HTR-8/SVneo (cell line): ENCODE results near the gene NFKBIL1.
A peak's percentile ranks its signal among the peaks of the same experiment; 100 is the strongest.

Source experiments
- DNase-seq: peaks from one replicate; pipeline ENCODE4 v3.0.0; 2011; ENCODE audit warnings: low spot score, mixed read lengths; ENCODE audit not compliant: insufficient read length
- FAIRE-seq: peaks from 2 replicates; lab custom pipeline; 2011; peaks lifted over from hg19 to GRCh38; lab: Jason Lieb, UNC

NFKBIL1 gene

DNA sequence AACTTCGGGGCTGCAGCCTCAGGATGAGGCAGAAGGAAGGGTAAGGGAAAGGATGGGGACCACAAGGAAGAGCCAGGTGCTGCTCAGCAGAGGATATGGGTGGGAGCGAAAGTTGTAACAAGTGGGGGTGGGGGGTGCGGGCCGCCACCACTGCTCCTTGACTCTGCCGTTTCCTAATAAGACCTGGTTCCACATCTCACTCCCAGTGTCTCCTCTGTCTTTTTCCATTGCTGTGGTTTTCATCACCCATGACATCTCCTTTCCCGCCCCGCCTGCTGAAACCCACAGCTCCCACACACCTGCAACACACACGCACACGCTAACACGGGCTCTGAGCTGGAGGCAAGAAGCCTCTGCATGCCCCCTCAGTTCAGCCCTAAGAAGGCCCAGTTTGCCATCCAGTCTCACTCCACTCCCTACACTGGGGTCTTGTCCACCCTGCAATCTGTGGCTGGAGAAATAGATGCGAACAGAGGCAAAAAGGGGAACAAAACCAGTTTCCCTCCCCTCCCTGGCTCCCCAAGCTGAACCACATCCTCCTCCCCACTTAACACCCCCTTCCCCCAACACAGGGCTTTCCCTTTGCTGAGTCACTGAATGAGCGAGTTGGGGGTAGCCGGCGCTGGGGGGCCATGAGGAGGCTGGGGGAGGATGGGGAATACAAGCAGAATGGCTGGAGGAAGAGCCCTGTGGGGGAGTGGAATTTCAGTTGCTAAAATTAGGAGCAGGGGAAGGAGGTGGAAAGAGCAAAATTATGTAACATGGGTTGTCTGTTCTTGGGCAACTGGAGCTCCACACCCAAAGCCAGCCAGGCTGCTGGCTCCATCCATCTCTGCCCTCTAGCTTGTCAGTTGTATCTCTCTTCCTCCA, 11.5 kb downstream of the NFKBIL1 start:
- FAIRE-seq (no peak), DNase-seq (no peak)

GRCh38 chr6:31559606-31559957, 12.2 kb downstream of the NFKBIL1 start:
- no peak for DNase-seq
- FAIRE-seq, result no peak

- FAIRE-seq, result peak; percentile 76
- DNase-seq, result peak; percentile 90
These were observed 12.7 kb downstream of the NFKBIL1 start for GRCh38 chr6:31559958-31560696.

- FAIRE-seq (no peak), DNase-seq (no peak)
These were observed 13.3 kb downstream of the NFKBIL1 start for GRCh38 chr6:31560697-31561058.

DNA sequence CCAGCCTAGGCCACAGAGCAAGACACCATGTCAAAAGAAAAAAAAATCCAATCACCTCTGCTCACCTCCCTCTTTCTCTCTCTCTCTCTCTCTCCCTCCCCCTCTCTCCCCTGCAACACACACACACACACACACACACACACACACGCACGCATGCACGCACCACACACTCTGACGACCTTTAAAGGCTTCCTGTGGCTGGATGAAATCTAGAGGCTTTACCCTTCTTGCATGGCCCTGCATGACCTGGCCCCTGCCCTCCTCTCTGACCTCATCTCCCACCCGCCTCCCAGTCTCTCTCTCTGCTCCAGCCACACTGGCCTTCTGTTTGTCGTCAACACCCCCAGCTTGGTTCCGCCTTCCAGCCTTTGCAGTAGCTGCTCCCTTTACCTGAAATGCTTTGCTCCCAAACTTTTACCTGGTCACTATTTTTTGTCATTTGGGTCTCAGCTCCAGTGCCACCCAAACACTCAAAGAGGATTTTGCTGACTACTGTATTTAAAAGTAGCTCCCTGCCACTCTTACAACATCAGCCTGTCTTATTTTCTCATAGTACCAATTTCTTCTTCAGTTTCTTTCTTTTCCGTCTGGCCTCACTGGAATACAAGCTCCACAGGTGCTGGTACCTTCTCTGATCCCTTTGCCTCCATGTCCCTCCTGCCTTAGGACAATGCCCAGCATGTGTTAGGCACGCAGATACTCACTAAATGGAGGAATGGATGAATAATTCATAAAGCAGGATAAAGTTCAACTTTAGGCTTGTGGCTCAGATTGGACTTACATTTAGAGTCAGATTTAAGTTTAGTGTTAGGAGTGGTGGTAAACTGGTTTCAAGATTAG, 20.3 kb downstream of the NFKBIL1 start:
- FAIRE-seq, result no peak
- DNase-seq, result no peak

- DNase-seq, result no peak
- no peak for FAIRE-seq
These were observed 21.1 kb downstream of the NFKBIL1 start for GRCh38 chr6:31568537-31568961.

- DNase-seq (no peak), FAIRE-seq (no peak)
These were observed 22.6 kb downstream of the NFKBIL1 start for GRCh38 chr6:31569861-31570536.

DNA sequence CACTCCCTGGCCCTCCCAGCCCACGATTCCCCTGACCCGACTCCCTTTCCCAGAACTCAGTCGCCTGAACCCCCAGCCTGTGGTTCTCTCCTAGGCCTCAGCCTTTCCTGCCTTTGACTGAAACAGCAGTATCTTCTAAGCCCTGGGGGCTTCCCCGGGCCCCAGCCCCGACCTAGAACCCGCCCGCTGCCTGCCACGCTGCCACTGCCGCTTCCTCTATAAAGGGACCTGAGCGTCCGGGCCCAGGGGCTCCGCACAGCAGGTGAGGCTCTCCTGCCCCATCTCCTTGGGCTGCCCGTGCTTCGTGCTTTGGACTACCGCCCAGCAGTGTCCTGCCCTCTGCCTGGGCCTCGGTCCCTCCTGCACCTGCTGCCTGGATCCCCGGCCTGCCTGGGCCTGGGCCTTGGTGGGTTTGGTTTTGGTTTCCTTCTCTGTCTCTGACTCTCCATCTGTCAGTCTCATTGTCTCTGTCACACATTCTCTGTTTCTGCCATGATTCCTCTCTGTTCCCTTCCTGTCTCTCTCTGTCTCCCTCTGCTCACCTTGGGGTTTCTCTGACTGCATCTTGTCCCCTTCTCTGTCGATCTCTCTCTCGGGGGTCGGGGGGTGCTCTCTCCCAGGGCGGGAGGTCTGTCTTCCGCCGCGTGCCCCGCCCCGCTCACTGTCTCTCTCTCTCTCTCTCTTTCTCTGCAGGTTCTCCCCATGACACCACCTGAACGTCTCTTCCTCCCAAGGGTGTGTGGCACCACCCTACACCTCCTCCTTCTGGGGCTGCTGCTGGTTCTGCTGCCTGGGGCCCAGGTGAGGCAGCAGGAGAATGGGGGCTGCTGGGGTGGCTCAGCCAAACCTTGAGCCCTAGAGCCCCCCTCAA, 24.9 kb downstream of the NFKBIL1 start, which contains the start of gene LTA:
Gene LTA, plus strand, starts transcription at position 249 of the 871 bp plus-strand sequence. Its CDS starts 454 bp downstream, at position 703.
- FAIRE-seq, result no peak
- DNase-seq, result no peak

DNA sequence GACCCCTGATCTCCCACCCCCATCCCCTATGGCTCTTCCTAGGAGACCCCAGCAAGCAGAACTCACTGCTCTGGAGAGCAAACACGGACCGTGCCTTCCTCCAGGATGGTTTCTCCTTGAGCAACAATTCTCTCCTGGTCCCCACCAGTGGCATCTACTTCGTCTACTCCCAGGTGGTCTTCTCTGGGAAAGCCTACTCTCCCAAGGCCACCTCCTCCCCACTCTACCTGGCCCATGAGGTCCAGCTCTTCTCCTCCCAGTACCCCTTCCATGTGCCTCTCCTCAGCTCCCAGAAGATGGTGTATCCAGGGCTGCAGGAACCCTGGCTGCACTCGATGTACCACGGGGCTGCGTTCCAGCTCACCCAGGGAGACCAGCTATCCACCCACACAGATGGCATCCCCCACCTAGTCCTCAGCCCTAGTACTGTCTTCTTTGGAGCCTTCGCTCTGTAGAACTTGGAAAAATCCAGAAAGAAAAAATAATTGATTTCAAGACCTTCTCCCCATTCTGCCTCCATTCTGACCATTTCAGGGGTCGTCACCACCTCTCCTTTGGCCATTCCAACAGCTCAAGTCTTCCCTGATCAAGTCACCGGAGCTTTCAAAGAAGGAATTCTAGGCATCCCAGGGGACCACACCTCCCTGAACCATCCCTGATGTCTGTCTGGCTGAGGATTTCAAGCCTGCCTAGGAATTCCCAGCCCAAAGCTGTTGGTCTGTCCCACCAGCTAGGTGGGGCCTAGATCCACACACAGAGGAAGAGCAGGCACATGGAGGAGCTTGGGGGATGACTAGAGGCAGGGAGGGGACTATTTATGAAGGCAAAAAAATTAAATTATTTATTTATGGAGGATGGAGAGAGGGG, 26.1 kb downstream of the NFKBIL1 start:
- DNase-seq (no peak), FAIRE-seq (no peak)

- FAIRE-seq (no peak), DNase-seq (no peak)
These were observed 27.0 kb downstream of the NFKBIL1 start for GRCh38 chr6:31574106-31575061.

DNA sequence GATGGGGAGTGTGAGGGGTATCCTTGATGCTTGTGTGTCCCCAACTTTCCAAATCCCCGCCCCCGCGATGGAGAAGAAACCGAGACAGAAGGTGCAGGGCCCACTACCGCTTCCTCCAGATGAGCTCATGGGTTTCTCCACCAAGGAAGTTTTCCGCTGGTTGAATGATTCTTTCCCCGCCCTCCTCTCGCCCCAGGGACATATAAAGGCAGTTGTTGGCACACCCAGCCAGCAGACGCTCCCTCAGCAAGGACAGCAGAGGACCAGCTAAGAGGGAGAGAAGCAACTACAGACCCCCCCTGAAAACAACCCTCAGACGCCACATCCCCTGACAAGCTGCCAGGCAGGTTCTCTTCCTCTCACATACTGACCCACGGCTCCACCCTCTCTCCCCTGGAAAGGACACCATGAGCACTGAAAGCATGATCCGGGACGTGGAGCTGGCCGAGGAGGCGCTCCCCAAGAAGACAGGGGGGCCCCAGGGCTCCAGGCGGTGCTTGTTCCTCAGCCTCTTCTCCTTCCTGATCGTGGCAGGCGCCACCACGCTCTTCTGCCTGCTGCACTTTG, 28.0 kb downstream of the NFKBIL1 start, which contains the start of gene TNF:
Gene TNF, plus strand, starts transcription at position 231 of the 567 bp plus-strand sequence. Its CDS starts 177 bp downstream, at position 408.
- FAIRE-seq, result no peak
- no peak for DNase-seq

- FAIRE-seq (no peak), DNase-seq (no peak)
These were observed 28.7 kb downstream of the NFKBIL1 start for GRCh38 chr6:31575952-31576685.

- DNase-seq (no peak), FAIRE-seq (no peak)
These were observed 29.6 kb downstream of the NFKBIL1 start for GRCh38 chr6:31576897-31577578.

- no peak for FAIRE-seq
- DNase-seq, result no peak
These were observed 30.2 kb downstream of the NFKBIL1 start for GRCh38 chr6:31577579-31577966.
